Heart left ventricle (tissue), 16 donors: Measurements from ENCODE around the gene TAAR6. TPM values are rescaled to one million over a fixed set of nuclear protein-coding genes. Genes with fewer than 3 reads are reported as not detected.

Source experiments
- ATAC-seq, 4 donors: fragments of 200-7000 bp; cut with Tn5 transposase; one replicate each; pipeline ENCODE4 v1.9.1; 2020 to 2022; ENCODE audit warnings: moderate library complexity in 4 of 4, mild to moderate bottlenecking in 3 of 4, moderate number of reproducible peaks in 1 of 4
- DNase-seq, 5 donors: peaks; one replicate each; pipeline ENCODE4 v3.0.0-alpha.2; 2020
- H3K27ac ChIP-seq, 12 donors: fragments of 200-600 bp; sonication (generic) in 4 of 12; one replicate each; pipeline versions ENCODE4 v1.5.0 to v1.8.0; 2016 to 2022; ENCODE audit warnings: mild to moderate bottlenecking in 2 of 12
- H3K27me3 ChIP-seq, 9 donors: fragments of 200-600 bp; sonication (generic) in 2 of 9; one replicate each; pipeline versions ENCODE4 v1.5.1 to v1.8.0; 2016 to 2022; ENCODE audit warnings: mild to moderate bottlenecking in 3 of 9
- H3K36me3 ChIP-seq, 9 donors: fragments of 200-600 bp; sonication (generic) in 2 of 9; one replicate each; pipeline versions ENCODE4 v1.5.0 to v1.8.0; 2018 to 2022; ENCODE audit warnings: mild to moderate bottlenecking in 2 of 9
- H3K4me1 ChIP-seq, 12 donors: fragments of 200-600 bp; sonication (generic) in 4 of 12; one replicate each; pipeline versions ENCODE4 v1.5.0 to v1.8.0; 2016 to 2022; ENCODE audit warnings: mild to moderate bottlenecking in 3 of 12
- H3K4me3 ChIP-seq, 12 donors: fragments of 200-600 bp; sonication (generic) in 4 of 12; one replicate each; pipeline versions ENCODE4 v1.5.0 to v1.8.0; 2017 to 2022; ENCODE audit warnings: mild to moderate bottlenecking in 9 of 12, moderate library complexity in 4 of 12
- H3K9me3 ChIP-seq, 12 donors: fragments of 200-600 bp; sonication (generic) in 4 of 12; one replicate each; pipeline versions ENCODE4 v1.5.0 to v1.8.0; 2016 to 2022; ENCODE audit warnings: mild to moderate bottlenecking in 1 of 12
- CTCF ChIP-seq, 12 donors: fragments of 200-600 bp; sonication (generic) in 4 of 12; IDR thresholded peaks; one replicate each; pipeline versions ENCODE4 v1.5.0 to v1.8.0; 2018 to 2022; ENCODE audit warnings: antibody characterized with exemption in 12 of 12, mild to moderate bottlenecking in 5 of 12
- POLR2A ChIP-seq, 2 donors: fragments of 450-650 bp; IDR thresholded peaks; one replicate each; pipeline ENCODE4 v1.6.1; 2017; ENCODE audit warnings: antibody characterized with exemption in 2 of 2, mild to moderate bottlenecking in 2 of 2, moderate library complexity in 2 of 2
- WGBS, 4 donors: extraction: QIAGEN DNeasy Blood & Tissue Kit in 2 of 4; methylation state at CpG; one replicate each; pipeline versions ENCODE4 v1.1.5 to v1.1.7; 2013 to 2018; 5-methylcytosine and 5-hydroxymethylcytosine counted together
- intact Hi-C, 10 donors: fragments of 100-400 bp; cut with DNase I; formaldehyde crosslinking; loops; one replicate each; pipeline versions ENCODE4 v1.11.1 to v1.14.2; 2022
- long read RNA-seq, 3 donors: library from polyadenylated mRNA; unstranded; transcript quantifications; one replicate each; pipeline ENCODE4 v2.0.0, GENCODE V29; 2020 to 2021
- polyA plus RNA-seq, 2 donors: library from polyadenylated mRNA; stranded (reverse); fragments of 200-250 nt; gene quantifications; one replicate each; pipeline ENCODE4 v1.2.3, GENCODE V29; 2013
- total RNA-seq, 9 donors: library from RNA; depleted of rRNA in 2 of 9; stranded (reverse); fragments of >200 nt in 2 of 9; fragmentation: NEBNext Ultra II Directional in 3 of 9; extraction: Animal tissue kit (Norgen Biotek cat#: 25700) in 3 of 9; gene quantifications; one replicate each; pipeline versions ENCODE4 v1.1.0 to v1.2.4, GENCODE V29; 2016 to 2023
- donor health status: ischemic (EF 13 %, LVEDD 7.1; RV severe dilation, severe dysfunction).
- donor health status: healthy with polysubstance abuse.
- donor health status: DM: no; HTN: yes; CAD: no.
- donor health status: DM: no; HTN: no; CAD: no.
- donor health status: ischemic (EF 25% LVEDD 6.9; RV normal size, moderate dysfunction).
- donor health status: ischemic (EF 25% LVEDD 5.7; RV mildly dilated, moderate dysfunction).
- donor health status: healthy.
- donor health status: DM: yes; HTN: yes; CAD: no.
- donor health status: ischemic (EF 35%, LVEDD 5.7; RV mildly dilated, moderate dysfunction).
- donor health status: nonischemic (EF 11% LVEDD 7.7; RV severe dilation, severe dysfunction).
- donor health status: DM: yes; HTN: yes; CAD: no.
- donor health status: PGD.
- donor health status: ischemic (EF 29% LVEDD 5.4; RV normal size, mild dysfunction).
- donor health status: nonischemic (EF 23%, LVEDD 6.1; RV moderate dilation, normal function).

TAAR6 gene
- not detected for total RNA-seq
- not detected for polyA plus RNA-seq
- long read RNA-seq, donor 1: 0 reads
- long read RNA-seq, donor 2: 0 reads
- long read RNA-seq, donor 3: 0 reads

- Histone ChIP-seq H3K27ac (no peak within 1 kb of the TSS), H3K36me3 (no peaks in the 10 kb centered on the region), H3K4me1 (no peaks in the 10 kb centered on the region), H3K27me3 (peaks cover 0 to 27% (median 9%) of the 10 kb centered on the region in 9 donors), H3K4me3 (no peak within 1 kb of the TSS), H3K9me3 (no peaks in the 10 kb centered on the region)
- WGBS, 4 donors: 72 to 76% (median 75%) methylated on average over 15 of the region's 15 CpGs
- DNase-seq (no peak), ATAC-seq (no peak)
- intact Hi-C loops: no loop called here
- TF ChIP-seq CTCF (IDR thresholded peaks at IDR 0.05) (no peak), POLR2A (IDR thresholded peaks at IDR 0.05) (no peak)
These were observed at the start of gene TAAR6 for GRCh38 chr6:132570221-132570777. Gene TAAR6, plus strand, starts transcription at chr6:132570322. Its CDS starts 0 bp downstream, at chr6:132570322.

GRCh38 chr6:132520953-132521352 is 49.2 kb upstream of the TAAR6 start:
- no peak for TF ChIP-seq POLR2A (IDR thresholded peaks at IDR 0.05)
- no peak for TF ChIP-seq CTCF (IDR thresholded peaks at IDR 0.05)
- intact Hi-C loops: no loop called here
- no peak for ATAC-seq
- H3K9me3 ChIP-seq: no peaks in the 10 kb centered on the region
- no peak for DNase-seq
- no peaks in the 10 kb centered on the region for H3K4me1 ChIP-seq
- no peak overlapping the region for H3K4me3 ChIP-seq
- H3K36me3 ChIP-seq: no peaks in the 10 kb centered on the region
- no peaks in the 10 kb centered on the region for H3K27me3 ChIP-seq
- H3K27ac ChIP-seq: no peak overlapping the region
- 47 to 73% (median 50%) methylated on average over 2 of the region's 2 CpGs for WGBS, 4 donors

GRCh38 chr6:132524646-132525045 is 45.5 kb upstream of the TAAR6 start:
- no peak overlapping the region for H3K4me3 ChIP-seq
- TF ChIP-seq CTCF (IDR thresholded peaks at IDR 0.05): no peak
- no peak for TF ChIP-seq POLR2A (IDR thresholded peaks at IDR 0.05)
- no peak for ATAC-seq
- intact Hi-C loops: no loop called here
- H3K4me1 ChIP-seq: no peaks in the 10 kb centered on the region
- H3K9me3 ChIP-seq: no peaks in the 10 kb centered on the region
- DNase-seq: no peak
- peaks cover 0 to 5% (median 0%) of the 10 kb centered on the region in 9 donors for H3K27me3 ChIP-seq
- H3K27ac ChIP-seq: no peak overlapping the region
- H3K36me3 ChIP-seq: no peaks in the 10 kb centered on the region
- 81 to 91% (median 89%) methylated on average over 5 of the region's 5 CpGs for WGBS, 4 donors

GRCh38 chr6:132525866-132526265 is 44.3 kb upstream of the TAAR6 start:
- WGBS, 4 donors: 59 to 72% (median 64%) methylated on average over 4 of the region's 4 CpGs

More at GRCh38 chr6:132525866-132526265, 44.3 kb upstream of the TAAR6 start:
- intact Hi-C loops: no loop called here
- DNase-seq (no peak), ATAC-seq (no peak)
- Histone ChIP-seq H3K27ac (no peak overlapping the region), H3K4me3 (no peak overlapping the region), H3K27me3 (peaks cover 0 to 10% (median 0%) of the 10 kb centered on the region in 9 donors), H3K36me3 (no peaks in the 10 kb centered on the region), H3K9me3 (no peaks in the 10 kb centered on the region), H3K4me1 (no peaks in the 10 kb centered on the region)
- TF ChIP-seq POLR2A (IDR thresholded peaks at IDR 0.05) (no peak), CTCF (IDR thresholded peaks at IDR 0.05) (no peak)
